Fibroblast of peridontal ligament (primary cell): Measurements from ENCODE around the gene HDAC7.

Experiments
- DNase-seq: peaks from one replicate; pipeline ENCODE4 v3.0.0-alpha.2; 2010; ENCODE audit errors: extremely low read depth

Gene HDAC7

GRCh38 chr12:47762850-47763465, 56.7 kb downstream of the HDAC7 start:
- DNase-seq: no peak

- peak; percentile 66 for DNase-seq
Measured at GRCh38 chr12:47758834-47759690, 60.6 kb downstream of the HDAC7 start, which contains the start of gene RAPGEF3. Gene RAPGEF3 (minus strand): TSS chr12:47758880. CDS start chr12:47758556, 324 bp downstream.

DNA sequence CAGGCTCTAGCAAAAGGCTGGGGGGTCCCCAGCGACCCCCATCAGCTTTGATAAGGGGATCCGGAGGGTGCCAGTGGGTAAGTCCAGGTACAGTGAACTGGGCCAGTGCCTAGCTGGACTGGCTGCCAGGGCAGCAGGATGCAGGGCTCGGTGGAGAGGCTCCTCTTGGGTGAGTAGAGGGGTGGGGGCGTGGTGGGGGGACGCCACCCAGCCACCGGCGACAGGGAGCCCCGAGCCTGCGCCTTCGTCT, 61.2 kb downstream of the HDAC7 start:
- DNase-seq: no peak

GRCh38 chr12:47757840-47758583, 61.7 kb downstream of the HDAC7 start:
- DNase-seq: no peak

GRCh38 chr12:47757364-47757839, 62.3 kb downstream of the HDAC7 start:
- no peak for DNase-seq

- no peak for DNase-seq
Measured at GRCh38 chr12:47755655-47756562, 63.8 kb downstream of the HDAC7 start.

GRCh38 chr12:47754881-47755280, 64.8 kb downstream of the HDAC7 start:
- no peak for DNase-seq

DNA sequence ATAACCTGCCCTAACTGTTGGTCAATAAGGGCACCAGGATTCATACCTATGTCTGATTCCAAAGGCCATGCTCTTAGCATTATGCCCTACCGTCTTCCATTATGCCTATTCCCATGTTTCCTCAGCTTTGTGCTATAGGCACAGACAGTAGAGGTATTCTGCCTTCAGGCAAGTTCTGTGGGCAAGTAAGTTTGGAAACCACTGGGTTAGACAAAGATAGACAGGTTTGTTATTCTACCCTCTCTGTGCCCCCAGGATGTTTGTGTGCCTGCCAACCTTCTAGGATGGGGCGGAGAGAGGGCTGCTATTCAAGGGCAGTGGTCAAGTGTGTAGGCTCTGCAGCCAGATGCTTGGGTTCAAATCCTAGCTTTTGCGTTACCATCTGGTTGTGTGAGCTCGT, 65.6 kb downstream of the HDAC7 start:
- DNase-seq: no peak

DNA sequence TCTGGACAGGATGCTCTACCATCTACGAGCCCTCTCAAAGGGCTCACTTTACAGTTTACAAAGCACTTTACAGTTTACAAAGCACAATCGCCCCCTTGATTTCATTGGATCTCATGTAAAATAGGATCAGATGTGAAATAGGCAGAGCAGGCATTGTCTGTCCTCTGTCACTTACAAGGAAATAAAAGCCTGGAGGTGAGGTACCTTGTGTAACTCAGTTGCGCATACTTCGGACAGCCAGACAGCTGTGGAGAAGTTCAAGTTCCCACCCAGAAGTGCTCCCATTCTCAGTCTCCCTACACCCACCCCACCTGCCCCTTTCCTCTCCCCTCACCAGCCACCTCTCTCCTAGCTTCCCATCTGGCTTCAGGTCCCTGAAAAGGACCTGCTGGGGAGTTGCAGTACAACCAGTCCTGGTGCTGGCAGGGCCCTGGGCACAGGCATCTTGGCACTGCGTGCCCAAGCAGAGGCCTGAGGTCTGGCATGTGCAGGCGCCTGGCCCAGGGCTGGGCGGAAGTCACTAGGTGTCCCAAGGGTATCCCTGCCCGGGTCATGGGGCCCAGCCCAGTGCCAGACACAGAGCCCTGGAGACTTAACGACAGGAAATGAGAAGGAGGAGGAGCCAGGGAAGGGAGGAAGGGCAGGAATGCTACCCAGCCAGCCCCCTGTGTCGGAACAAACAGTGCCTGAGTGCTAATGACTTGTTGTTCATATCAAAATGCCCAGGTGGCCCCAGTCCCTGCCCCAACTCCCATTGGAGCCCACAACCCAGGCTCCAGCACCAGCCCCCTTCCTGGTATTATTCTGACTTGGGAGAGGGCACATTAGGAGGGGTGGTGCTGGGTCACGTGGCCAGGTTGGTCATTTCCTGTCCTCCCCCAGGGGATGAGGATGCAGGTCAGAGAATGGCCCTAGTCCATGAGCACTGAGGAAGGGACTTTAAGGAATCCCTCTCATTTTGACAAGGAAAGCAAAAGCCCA, 66.4 kb downstream of the HDAC7 start:
- DNase-seq: no peak

GRCh38 chr12:47752552-47752951, 67.2 kb downstream of the HDAC7 start:
- peak; percentile 62 for DNase-seq

DNA sequence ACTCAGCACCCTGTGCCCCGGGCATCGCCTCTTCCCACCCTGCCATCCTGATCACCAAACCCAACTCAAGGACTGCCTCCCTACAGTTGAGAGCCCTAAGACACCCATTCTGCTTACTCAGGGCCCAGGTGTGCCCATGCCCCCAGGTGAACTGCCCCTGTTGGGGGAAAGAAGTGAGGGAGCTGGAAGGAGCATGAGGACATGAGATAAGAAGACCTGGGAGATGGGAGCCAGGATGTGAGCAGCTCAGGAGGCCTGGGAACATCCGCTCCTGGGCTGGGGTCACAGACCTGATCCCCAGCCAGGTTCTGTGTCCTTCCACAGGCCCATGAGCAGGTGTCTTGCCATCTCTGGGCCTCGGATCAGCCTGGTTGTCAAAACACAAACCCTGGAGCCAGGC, 67.6 kb downstream of the HDAC7 start:
- no peak for DNase-seq

GRCh38 chr12:47751561-47751960, 68.1 kb downstream of the HDAC7 start:
- DNase-seq: no peak

- DNase-seq: no peak
Measured at GRCh38 chr12:47750916-47751470, 68.7 kb downstream of the HDAC7 start.

GRCh38 chr12:47750229-47750798, 69.4 kb downstream of the HDAC7 start:
- DNase-seq: no peak

DNA sequence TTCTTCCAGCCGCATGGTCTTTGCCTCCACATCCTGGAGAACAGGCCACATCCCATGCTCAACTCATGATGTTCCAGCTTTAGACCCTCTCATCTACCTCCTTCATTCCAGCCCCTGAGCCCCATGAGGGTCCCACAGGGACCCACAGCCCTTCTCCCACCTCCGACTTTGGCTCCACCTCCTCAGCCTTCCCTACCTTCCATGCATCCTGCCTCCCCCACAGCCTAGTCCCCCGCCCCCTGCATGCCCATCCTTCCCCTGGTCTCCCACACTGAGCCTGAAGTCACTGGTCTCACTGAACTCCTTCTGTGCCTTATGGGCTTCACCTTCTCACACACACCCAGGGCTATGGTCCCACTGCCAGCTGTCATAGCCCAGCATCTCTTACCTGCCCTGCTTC, 70.8 kb downstream of the HDAC7 start:
- no peak for DNase-seq

DNA sequence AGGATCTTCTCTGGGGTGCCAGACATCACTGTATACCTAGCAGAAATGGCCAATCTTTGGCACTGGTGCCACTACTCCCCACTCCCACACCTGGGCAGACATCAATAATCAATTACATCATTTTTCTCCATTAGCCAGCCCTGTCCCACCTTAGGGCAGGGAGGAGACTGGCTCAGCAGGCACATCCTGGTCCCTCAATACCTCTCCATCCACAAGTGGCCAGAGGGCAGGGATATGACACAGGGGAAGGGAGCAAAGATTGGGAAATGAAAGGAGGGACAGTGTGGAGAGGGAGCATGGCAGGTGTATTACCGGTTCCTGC, 71.2 kb downstream of the HDAC7 start:
- no peak for DNase-seq

DNA sequence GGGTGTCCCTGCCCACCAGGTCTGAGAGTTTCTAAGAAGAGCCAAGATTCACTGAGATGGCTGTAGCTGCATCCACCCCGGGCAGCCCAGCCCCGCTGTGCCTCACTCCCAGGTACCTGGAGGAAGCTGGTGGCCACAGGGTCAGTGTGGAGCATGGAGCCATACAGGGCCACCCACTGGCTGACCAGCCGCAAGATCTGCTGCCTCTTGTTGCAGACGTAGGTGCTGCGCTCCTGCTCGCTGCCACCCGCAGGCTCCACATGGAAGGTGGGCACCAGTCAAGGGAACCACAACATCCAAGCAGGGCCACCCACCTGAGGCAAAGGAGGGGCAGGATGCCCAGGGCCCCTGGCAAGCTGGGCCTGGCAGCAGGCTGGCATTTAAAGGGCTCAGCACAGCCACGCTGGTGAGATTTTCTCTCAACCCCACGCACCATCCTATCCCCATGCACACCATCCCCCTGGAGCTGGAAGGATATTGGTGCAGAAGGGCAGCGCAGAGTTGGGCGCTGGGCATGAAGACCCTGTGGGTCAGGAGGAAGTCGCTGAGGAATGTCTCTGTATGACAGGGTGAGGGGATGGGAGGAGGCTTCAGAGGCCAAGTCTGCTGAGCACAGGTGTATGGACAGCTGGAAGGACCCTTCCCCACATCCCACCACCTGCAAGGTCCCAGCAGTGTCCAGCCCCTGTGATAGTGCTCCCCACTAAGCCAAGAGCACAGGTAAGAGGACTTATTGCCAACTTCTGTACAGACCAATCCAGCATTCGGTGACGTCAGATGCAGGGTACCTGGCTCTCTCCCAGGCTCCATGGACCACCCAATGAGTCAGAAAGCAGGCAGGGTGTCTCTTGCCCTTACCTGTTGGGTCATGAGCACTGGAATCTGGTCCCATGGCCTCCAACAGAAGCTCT, 71.9 kb downstream of the HDAC7 start:
- DNase-seq: no peak

DNA sequence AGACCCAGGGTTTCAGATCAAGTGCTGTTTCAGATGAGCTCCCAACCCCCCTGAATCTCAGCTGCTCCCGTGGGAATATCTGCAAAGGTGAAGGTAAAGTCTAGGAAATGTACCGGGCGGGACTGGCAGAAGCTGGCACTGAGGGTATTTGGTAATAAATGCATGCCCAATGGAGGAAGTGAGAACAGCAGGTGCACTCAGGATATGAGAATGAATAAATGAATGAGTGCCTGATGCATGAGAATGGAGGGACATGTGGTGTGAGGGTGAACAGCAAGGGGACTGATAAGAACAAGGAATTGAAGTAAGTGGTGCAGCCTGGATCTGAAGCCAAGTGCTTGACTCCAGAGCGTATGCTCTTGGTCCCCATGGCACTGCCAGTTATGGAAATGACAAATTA, 72.6 kb downstream of the HDAC7 start:
- DNase-seq: no peak

GRCh38 chr12:47746523-47746922, 73.2 kb downstream of the HDAC7 start:
- no peak for DNase-seq
